ENCODE results near the gene BIN1. TPM values are rescaled to one million over a fixed set of nuclear protein-coding genes. Genes with fewer than 3 reads are reported as not detected.

Gene BIN1
- total and polyA plus RNA-seq, 2 donors (not counting 1 experiment from before 2014, with no cell fraction given) = 90.6 to 92.3 TPM

- Histone ChIP-seq H3K9ac (ENCODE audit: low read length) (no peak overlapping the region), H3K27me3 (replicated peaks in 1 of 4; ENCODE audit: control extremely low read depth in 1 of 4, control insufficient read depth in 3 of 4, insufficient read depth in 4 of 4, low read length in 3 of 4) (peaks cover 0 to 7% (median 0%) of the 10 kb centered on the region in 4 experiments), H3K79me2 (ENCODE audit: control insufficient read depth, insufficient read depth, low read length) (no peaks in the 10 kb centered on the region), H3K27ac (ENCODE audit: low read length in 2 of 2) (no peak overlapping the region), H2AFZ (ENCODE audit: insufficient read depth, low read depth, low read length, poor library complexity, severe bottlenecking) (no peak overlapping the region), H3K36me3 (replicated peaks in 1 of 2; ENCODE audit: control extremely low read depth in 1 of 2, control insufficient read depth in 1 of 2, extremely low read depth in 1 of 2, insufficient read depth in 2 of 2, low read length in 1 of 2) (no peaks in the 10 kb centered on the region), H4K20me1 (ENCODE audit: control insufficient read depth, insufficient read depth, low read length, poor library complexity, severe bottlenecking) (no peaks in the 10 kb centered on the region), H3K9me3 (ENCODE audit: control extremely low read depth in 1 of 3, control insufficient read depth in 2 of 3, insufficient read depth in 1 of 3, low read length in 2 of 3) (no peaks in the 10 kb centered on the region), H3K4me1 (ENCODE audit: control insufficient read depth in 2 of 2, insufficient read depth in 2 of 2, low read length in 2 of 2) (peaks cover 32 to 37% of the 10 kb centered on the region in 2 donors), H3K4me2 (replicated peaks; ENCODE audit: low read depth, low read length, poor library complexity, severe bottlenecking) (no peak overlapping the region), H3K4me3 (ENCODE audit: control extremely low read depth in 1 of 5, extremely low read depth in 1 of 5, insufficient read depth in 1 of 5, low read depth in 2 of 5, low read length in 4 of 5) (no peak overlapping the region)
- H3K4me1 Mint-ChIP-seq = peaks cover 36% of the 10 kb centered on the region
- WGBS (ENCODE audit: insufficient coverage) = 95% methylated on average over 5 of the region's 5 CpGs
- CTCF ChIA-PET = no interaction called here
- no peak for ATAC-seq (ENCODE audit: low read depth)
- no peak overlapping the region for H3K4me3 Mint-ChIP-seq
- DNase-seq = no peak
- no peaks in the 10 kb centered on the region for H3K9me3 Mint-ChIP-seq (ENCODE audit: insufficient read depth)
- no peak overlapping the region for H3K27ac Mint-ChIP-seq
- POLR2A ChIA-PET = interaction anchor here (1.9 kb wide), 1 partner anchor 10 kb away, joined by 8 read pairs; no protein-coding TSS in a partner anchor
- intact Hi-C loops (cut with micrococcal nuclease) = no loop called here
- H3K27me3 Mint-ChIP-seq = peaks cover 3% of the 10 kb centered on the region
- TF ChIP-seq CTCF (IDR thresholded peaks at IDR 0.05) (no peak), EZH2 (IDR thresholded peaks at IDR 0.05; ENCODE audit: borderline replicate concordance, insufficient read depth, low read depth, low read length, poor library complexity, severe bottlenecking) (no peak)
Observed at GRCh38 chr2:127091148-127091547, 15.8 kb downstream of the BIN1 start.

GRCh38 chr2:127090281-127091120, 16.5 kb downstream of the BIN1 start:
- no peak for TF ChIP-seq CTCF (IDR thresholded peaks at IDR 0.05)
- no peak for TF ChIP-seq EZH2 (IDR thresholded peaks at IDR 0.05; ENCODE audit: borderline replicate concordance, insufficient read depth, low read depth, low read length, poor library complexity, severe bottlenecking)
- peaks cover 41% of the 10 kb centered on the region for H3K4me1 Mint-ChIP-seq
- 52% methylated on average over 14 of the region's 18 CpGs for WGBS (ENCODE audit: insufficient coverage)
- H3K4me1 ChIP-seq (ENCODE audit: control insufficient read depth in 2 of 2, insufficient read depth in 2 of 2, low read length in 2 of 2) = peaks cover 39 to 44% of the 10 kb centered on the region in 2 donors
- H2AFZ ChIP-seq (ENCODE audit: insufficient read depth, low read depth, low read length, poor library complexity, severe bottlenecking) = no peak overlapping the region
- no peak overlapping the region for H3K27ac Mint-ChIP-seq
- ChIA-PET CTCF (interaction anchor here (1.9 kb wide), 1 partner anchor 22 kb away, joined by 6 read pairs; no protein-coding TSS in a partner anchor), POLR2A (interaction anchor here (1.9 kb wide), 1 partner anchor 9 kb away, joined by 8 read pairs; no protein-coding TSS in a partner anchor)
- H3K36me3 ChIP-seq (replicated peaks in 1 of 2; ENCODE audit: control extremely low read depth in 1 of 2, control insufficient read depth in 1 of 2, extremely low read depth in 1 of 2, insufficient read depth in 2 of 2, low read length in 1 of 2) = no peaks in the 10 kb centered on the region
- H3K79me2 ChIP-seq (ENCODE audit: control insufficient read depth, insufficient read depth, low read length) = no peaks in the 10 kb centered on the region
- H3K4me3 Mint-ChIP-seq = no peak overlapping the region
- no peak overlapping the region for H3K9ac ChIP-seq (ENCODE audit: low read length)
- no peaks in the 10 kb centered on the region for H3K9me3 Mint-ChIP-seq (ENCODE audit: insufficient read depth)
- H3K27ac ChIP-seq (ENCODE audit: low read length in 2 of 2) = no peak overlapping the region
- no peaks in the 10 kb centered on the region for H3K9me3 ChIP-seq (ENCODE audit: control extremely low read depth in 1 of 3, control insufficient read depth in 2 of 3, insufficient read depth in 1 of 3, low read length in 2 of 3)
- H3K27me3 Mint-ChIP-seq = peaks cover 3% of the 10 kb centered on the region
- peaks cover 0 to 7% (median 0%) of the 10 kb centered on the region in 4 experiments for H3K27me3 ChIP-seq (replicated peaks in 1 of 4; ENCODE audit: control extremely low read depth in 1 of 4, control insufficient read depth in 3 of 4, insufficient read depth in 4 of 4, low read length in 3 of 4)
- no peak overlapping the region for H3K4me2 ChIP-seq (replicated peaks; ENCODE audit: low read depth, low read length, poor library complexity, severe bottlenecking)
- H4K20me1 ChIP-seq (ENCODE audit: control insufficient read depth, insufficient read depth, low read length, poor library complexity, severe bottlenecking) = no peaks in the 10 kb centered on the region
- intact Hi-C loops (cut with micrococcal nuclease) = no loop called here
- no peak for ATAC-seq (ENCODE audit: low read depth)
- H3K4me3 ChIP-seq (ENCODE audit: control extremely low read depth in 1 of 5, extremely low read depth in 1 of 5, insufficient read depth in 1 of 5, low read depth in 2 of 5, low read length in 4 of 5) = no peak overlapping the region
- no peak for DNase-seq
